Measurements from ENCODE around the gene TNKS2. TPM values are rescaled to one million over a fixed set of nuclear protein-coding genes. Genes with fewer than 3 reads are reported as not detected.

The TNKS2 gene
- total RNA-seq, 1 donor from 2014 or later = 13.8 TPM

GRCh38 chr10:91901784-91902677 lies 103.8 kb downstream of the TNKS2 start:
- Histone ChIP-seq H3K36me3 (no peaks in the 10 kb centered on the region), H3K9me3 (replicated peaks) (no peaks in the 10 kb centered on the region), H3K27ac (replicated peaks) (no peak overlapping the region), H3K4me1 (peaks cover under 1% of the 10 kb centered on the region), H3K27me3 (ENCODE audit: low read depth) (no peaks in the 10 kb centered on the region), H3K4me3 (no peak overlapping the region)
- no peak for DNase-seq
- intact Hi-C loops (cut with micrococcal nuclease) = no loop called here
- TF ChIP-seq, protein P1, sequence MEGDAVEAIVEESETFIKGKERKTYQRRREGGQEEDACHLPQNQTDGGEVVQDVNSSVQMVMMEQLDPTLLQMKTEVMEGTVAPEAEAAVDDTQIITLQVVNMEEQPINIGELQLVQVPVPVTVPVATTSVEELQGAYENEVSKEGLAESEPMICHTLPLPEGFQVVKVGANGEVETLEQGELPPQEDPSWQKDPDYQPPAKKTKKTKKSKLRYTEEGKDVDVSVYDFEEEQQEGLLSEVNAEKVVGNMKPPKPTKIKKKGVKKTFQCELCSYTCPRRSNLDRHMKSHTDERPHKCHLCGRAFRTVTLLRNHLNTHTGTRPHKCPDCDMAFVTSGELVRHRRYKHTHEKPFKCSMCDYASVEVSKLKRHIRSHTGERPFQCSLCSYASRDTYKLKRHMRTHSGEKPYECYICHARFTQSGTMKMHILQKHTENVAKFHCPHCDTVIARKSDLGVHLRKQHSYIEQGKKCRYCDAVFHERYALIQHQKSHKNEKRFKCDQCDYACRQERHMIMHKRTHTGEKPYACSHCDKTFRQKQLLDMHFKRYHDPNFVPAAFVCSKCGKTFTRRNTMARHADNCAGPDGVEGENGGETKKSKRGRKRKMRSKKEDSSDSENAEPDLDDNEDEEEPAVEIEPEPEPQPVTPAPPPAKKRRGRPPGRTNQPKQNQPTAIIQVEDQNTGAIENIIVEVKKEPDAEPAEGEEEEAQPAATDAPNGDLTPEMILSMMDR (IDR thresholded peaks at IDR 0.05; ENCODE audit: borderline replicate concordance) = no peak

DNA sequence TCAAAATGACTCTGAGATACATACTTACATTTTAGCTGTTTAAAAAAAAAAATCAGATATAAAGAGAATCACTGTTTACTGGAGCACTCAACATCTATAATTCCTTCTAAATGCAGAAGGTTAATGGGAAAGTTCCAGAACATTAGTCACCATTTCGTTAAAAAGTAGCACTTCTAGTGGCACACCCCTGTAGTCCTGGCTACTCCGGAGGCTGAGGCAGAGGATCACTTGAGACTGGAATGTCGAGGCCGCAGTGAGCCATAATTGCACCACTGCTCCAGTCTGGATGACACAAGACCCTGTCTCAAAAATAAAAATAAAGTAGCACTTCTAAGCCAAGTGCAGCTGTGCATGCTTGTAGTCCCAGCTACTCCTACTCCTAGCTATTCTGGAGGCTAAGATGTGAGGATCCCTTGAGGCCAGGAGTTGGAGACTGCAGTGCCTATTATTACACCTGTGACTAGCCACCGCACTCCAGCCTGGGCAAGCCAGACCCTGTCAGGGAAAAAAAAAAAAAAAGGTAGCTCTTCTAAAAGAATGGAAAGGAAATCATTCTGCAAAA lies 108.9 kb downstream of the TNKS2 start:
- DNase-seq = no peak
- TF ChIP-seq, protein P1 (IDR thresholded peaks at IDR 0.05; ENCODE audit: borderline replicate concordance) = no peak
- H3K9me3 ChIP-seq (replicated peaks) = no peaks in the 10 kb centered on the region
- no peak overlapping the region for H3K27ac ChIP-seq (replicated peaks)
- no peaks in the 10 kb centered on the region for H3K36me3 ChIP-seq
- H3K4me3 ChIP-seq = peak overlapping the region; percentile 78
- no peaks in the 10 kb centered on the region for H3K27me3 ChIP-seq (ENCODE audit: low read depth)
- peaks cover 29% of the 10 kb centered on the region for H3K4me1 ChIP-seq
- intact Hi-C loops (cut with micrococcal nuclease) = no loop called here

DNA sequence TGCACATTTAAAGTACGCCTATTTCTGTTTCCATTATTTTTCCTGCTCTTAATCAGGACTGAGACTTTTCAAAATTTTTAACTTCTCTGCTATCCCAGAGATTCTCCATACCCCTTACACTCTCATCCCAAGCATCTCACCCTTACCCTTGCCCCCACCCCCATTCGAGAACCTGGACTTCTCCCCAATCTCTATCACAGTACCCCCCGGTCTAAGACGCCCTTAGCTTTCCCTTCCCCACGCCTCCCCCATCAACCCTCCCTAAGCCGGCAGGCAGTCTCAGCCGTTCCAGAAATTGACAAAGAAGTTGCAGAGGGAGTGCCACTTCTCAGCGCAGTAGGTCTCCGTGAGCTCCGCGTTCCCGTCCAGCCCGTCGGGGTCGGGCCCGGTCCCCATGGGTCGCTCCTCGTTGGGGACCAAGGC lies 109.7 kb downstream of the TNKS2 start:
- Histone ChIP-seq H3K36me3 (no peaks in the 10 kb centered on the region), H3K4me1 (peaks cover 29% of the 10 kb centered on the region), H3K9me3 (replicated peaks) (no peaks in the 10 kb centered on the region), H3K27me3 (ENCODE audit: low read depth) (no peaks in the 10 kb centered on the region), H3K4me3 (peak overlapping the region; percentile 78), H3K27ac (replicated peaks) (peak overlapping the region; percentile 82)
- intact Hi-C loops (cut with micrococcal nuclease) = no loop called here
- TF ChIP-seq, protein P1 (IDR thresholded peaks at IDR 0.05; ENCODE audit: borderline replicate concordance) = no peak
- no peak for DNase-seq

GRCh38 chr10:91908337-91909116 lies 110.3 kb downstream of the TNKS2 start:
- TF ChIP-seq, protein P1 (IDR thresholded peaks at IDR 0.05; ENCODE audit: borderline replicate concordance) = peak; percentile 56
- intact Hi-C loops (cut with micrococcal nuclease) = no loop called here
- peak; percentile 72 for DNase-seq
- peaks cover 29% of the 10 kb centered on the region for H3K4me1 ChIP-seq
- no peaks in the 10 kb centered on the region for H3K36me3 ChIP-seq
- peak overlapping the region; percentile 78 for H3K4me3 ChIP-seq
- H3K9me3 ChIP-seq (replicated peaks) = no peaks in the 10 kb centered on the region
- H3K27me3 ChIP-seq (ENCODE audit: low read depth) = no peaks in the 10 kb centered on the region
- peak overlapping the region; percentile 82 for H3K27ac ChIP-seq (replicated peaks)

DNA sequence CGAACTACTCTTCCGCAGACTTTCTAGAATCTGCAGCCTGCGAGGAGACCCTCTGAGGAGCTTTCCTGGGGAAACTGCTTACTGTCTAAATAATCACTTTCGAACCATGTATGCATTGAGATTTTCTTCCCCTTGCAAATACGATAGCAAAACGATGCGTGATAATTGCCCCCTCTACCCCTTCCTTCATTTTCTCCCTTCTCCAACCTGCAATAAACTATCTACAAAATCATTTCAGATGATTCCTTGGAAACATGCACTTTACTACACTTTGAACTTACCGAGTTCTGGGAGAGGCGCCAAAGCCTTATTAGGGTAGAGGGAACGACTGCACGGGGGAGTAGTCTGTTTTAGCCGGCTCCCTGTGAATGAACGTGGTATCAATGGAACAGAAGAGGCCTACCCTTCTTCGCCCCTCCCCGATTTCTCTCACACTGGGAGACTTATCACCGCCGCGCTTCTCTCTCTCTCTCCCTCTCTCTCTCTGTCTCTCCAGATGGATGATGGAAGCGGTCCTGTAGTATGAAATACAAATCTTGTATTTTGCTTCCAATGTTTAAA lies 111.0 kb downstream of the TNKS2 start, which contains the start of gene FGFBP3:
FGFBP3 (minus strand) TSS at position 370 of the 561 bp plus-strand sequence. CDS start 517 bp downstream, outside the sequence.
- Histone ChIP-seq H3K4me3 (peak within 1 kb of the TSS; percentile 78), H3K4me1 (peaks cover 29% of the 10 kb centered on the region), H3K9me3 (replicated peaks) (no peaks in the 10 kb centered on the region), H3K36me3 (no peaks in the 10 kb centered on the region), H3K27ac (replicated peaks) (peak within 1 kb of the TSS; percentile 82), H3K27me3 (ENCODE audit: low read depth) (peaks cover under 1% of the 10 kb centered on the region)
- TF ChIP-seq, protein P1 (IDR thresholded peaks at IDR 0.05; ENCODE audit: borderline replicate concordance) = no peak
- intact Hi-C loops (cut with micrococcal nuclease) = no loop called here
- no peak for DNase-seq

All from left ventricle myocardium inferior (tissue), 1 donor.